ENCODE measurements around the gene SPINK5. TPM values are rescaled to one million over a fixed set of nuclear protein-coding genes. Genes with fewer than 3 reads are reported as not detected.

The SPINK5 gene
- total RNA-seq, 2 donors from 2014 or later: 0.54 TPM; not detected in 1

DNA sequence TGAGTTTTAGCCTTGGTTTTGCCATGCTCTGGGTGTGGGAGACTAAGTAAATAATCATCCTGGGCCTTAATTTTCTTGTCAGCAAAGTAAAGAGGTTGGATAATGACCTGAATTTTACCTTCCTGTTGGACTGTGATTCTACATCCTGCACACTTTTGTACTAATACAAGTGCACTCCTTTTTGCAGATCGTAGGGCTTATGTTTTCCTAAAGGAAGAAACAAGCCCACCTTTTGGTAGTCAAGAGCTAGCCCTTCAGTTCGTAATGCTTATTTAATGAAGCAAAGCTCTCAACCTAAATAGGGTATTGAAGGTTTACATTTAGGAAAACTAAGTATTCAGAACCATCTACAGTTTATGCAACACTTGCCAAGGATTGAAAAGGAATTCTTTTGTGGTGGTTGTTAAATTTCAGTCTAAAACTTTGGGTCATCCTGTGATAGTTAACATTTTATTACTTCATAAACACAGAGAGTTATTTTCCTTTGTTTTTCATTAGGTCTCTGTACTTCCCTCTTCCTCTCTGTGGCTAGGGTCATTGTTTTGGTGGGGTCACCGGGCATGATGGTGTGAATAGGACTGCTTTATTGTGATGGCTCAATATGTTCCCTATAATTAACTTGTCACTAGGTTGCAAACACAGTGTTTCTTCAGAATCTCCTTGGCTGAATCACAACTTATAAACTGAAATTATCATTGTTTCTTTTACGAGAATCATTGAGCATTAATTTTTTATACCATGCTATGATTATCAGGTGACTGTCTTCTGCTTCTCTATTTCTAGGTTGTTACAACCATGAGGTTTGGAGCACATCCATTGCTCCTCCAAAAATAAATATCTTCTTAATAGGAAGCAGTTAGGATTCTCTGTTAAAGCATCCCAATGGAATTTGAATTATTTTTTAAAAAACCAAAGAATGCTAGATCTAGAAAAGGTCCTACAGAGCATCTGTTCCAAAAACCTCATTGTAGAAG lies 28.5 kb downstream of the SPINK5 start:
- Histone ChIP-seq H3K4me1 (ENCODE audit: control insufficient read depth in 1 of 2, low read depth in 2 of 2) (no peaks in the 10 kb centered on the region), H3K4me3 (no peak overlapping the region), H3K9me3 (no peaks in the 10 kb centered on the region), H3K36me3 (no peaks in the 10 kb centered on the region), H3K27ac (no peak overlapping the region), H3K27me3 (replicated peaks; ENCODE audit: insufficient read depth) (no peaks in the 10 kb centered on the region)
- ATAC-seq (ENCODE audit: insufficient number of reproducible peaks, low FRiP score, low read depth) (no peak), DNase-seq (ENCODE audit: low spot score) (no peak)
- TF ChIP-seq, protein P1, sequence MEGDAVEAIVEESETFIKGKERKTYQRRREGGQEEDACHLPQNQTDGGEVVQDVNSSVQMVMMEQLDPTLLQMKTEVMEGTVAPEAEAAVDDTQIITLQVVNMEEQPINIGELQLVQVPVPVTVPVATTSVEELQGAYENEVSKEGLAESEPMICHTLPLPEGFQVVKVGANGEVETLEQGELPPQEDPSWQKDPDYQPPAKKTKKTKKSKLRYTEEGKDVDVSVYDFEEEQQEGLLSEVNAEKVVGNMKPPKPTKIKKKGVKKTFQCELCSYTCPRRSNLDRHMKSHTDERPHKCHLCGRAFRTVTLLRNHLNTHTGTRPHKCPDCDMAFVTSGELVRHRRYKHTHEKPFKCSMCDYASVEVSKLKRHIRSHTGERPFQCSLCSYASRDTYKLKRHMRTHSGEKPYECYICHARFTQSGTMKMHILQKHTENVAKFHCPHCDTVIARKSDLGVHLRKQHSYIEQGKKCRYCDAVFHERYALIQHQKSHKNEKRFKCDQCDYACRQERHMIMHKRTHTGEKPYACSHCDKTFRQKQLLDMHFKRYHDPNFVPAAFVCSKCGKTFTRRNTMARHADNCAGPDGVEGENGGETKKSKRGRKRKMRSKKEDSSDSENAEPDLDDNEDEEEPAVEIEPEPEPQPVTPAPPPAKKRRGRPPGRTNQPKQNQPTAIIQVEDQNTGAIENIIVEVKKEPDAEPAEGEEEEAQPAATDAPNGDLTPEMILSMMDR (IDR thresholded peaks at IDR 0.05): no peak

DNA sequence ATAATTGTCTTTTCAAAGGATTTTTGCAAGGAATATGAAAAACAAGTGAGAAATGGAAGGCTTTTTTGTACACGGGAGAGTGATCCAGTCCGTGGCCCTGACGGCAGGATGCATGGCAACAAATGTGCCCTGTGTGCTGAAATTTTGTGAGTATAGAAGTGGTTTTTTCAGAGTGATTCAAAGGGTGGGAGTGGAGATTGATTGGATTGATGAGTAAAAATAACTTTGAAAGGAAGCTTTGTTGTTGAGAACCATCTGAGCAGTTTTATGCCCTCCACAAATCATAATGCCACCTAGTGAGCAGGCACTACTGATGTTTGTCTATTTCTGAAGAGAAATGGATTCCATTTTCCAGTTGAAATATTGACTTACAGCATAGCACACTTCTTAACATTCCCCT lies 30.6 kb downstream of the SPINK5 start:
- Histone ChIP-seq H3K4me3 (no peak overlapping the region), H3K27ac (no peak overlapping the region), H3K36me3 (no peaks in the 10 kb centered on the region), H3K4me1 (ENCODE audit: control insufficient read depth in 1 of 2, low read depth in 2 of 2) (no peaks in the 10 kb centered on the region), H3K27me3 (replicated peaks; ENCODE audit: insufficient read depth) (no peaks in the 10 kb centered on the region), H3K9me3 (no peaks in the 10 kb centered on the region)
- DNase-seq (ENCODE audit: low spot score) (no peak), ATAC-seq (ENCODE audit: insufficient number of reproducible peaks, low FRiP score, low read depth) (no peak)
- TF ChIP-seq, protein P1 (IDR thresholded peaks at IDR 0.05): no peak

DNA sequence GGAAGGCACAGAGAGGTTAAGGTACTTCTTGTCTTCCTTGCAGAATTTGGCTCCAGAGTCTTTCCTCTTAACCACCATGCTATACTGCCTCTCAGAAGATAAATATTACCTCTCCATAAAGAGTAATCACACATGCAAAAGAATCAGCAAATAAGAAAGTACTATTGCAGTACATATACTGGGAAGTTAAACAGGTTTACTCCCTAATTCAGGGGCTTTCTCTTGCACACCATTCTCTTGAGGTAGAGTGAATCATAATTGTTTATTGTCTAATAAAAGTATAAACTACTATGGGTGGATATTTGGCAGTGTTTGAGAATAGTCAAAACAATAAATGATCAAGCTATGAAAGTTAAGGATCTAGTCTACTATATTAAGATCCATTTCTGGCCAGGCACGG lies 40.4 kb downstream of the SPINK5 start:
- DNase-seq (ENCODE audit: low spot score) (no peak), ATAC-seq (ENCODE audit: insufficient number of reproducible peaks, low FRiP score, low read depth) (no peak)
- no peaks in the 10 kb centered on the region for H3K4me1 ChIP-seq (ENCODE audit: control insufficient read depth in 1 of 2, low read depth in 2 of 2)
- TF ChIP-seq, protein P1 (IDR thresholded peaks at IDR 0.05): no peak
- no peaks in the 10 kb centered on the region for H3K9me3 ChIP-seq
- no peaks in the 10 kb centered on the region for H3K27me3 ChIP-seq (replicated peaks; ENCODE audit: insufficient read depth)
- no peak overlapping the region for H3K4me3 ChIP-seq
- H3K27ac ChIP-seq: no peak overlapping the region
- no peaks in the 10 kb centered on the region for H3K36me3 ChIP-seq

DNA sequence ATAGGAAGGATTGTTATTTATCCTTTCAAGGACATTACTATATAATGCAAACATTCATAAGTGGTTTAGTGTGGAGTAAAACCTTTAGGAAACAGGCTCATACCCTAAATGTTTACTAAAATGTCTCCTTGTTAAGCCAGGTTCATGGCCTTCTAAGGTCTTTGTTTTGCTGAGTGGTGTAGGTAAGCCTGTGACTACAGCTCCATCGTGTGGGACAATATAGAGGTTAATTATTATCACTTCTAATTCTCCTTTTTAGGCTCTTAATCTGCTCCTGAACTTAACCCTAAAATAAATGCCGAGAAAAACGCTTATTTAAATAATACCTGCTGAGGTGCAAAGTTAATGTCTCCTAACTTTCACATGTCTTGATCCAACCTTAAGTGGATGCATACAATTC lies 43.8 kb downstream of the SPINK5 start:
- H3K4me1 ChIP-seq (ENCODE audit: control insufficient read depth in 1 of 2, low read depth in 2 of 2): no peaks in the 10 kb centered on the region
- H3K36me3 ChIP-seq: no peaks in the 10 kb centered on the region
- TF ChIP-seq, protein P1 (IDR thresholded peaks at IDR 0.05): no peak
- H3K27me3 ChIP-seq (replicated peaks; ENCODE audit: insufficient read depth): no peaks in the 10 kb centered on the region
- DNase-seq (ENCODE audit: low spot score) (no peak), ATAC-seq (ENCODE audit: insufficient number of reproducible peaks, low FRiP score, low read depth) (no peak)
- no peak overlapping the region for H3K27ac ChIP-seq
- no peak overlapping the region for H3K4me3 ChIP-seq
- no peaks in the 10 kb centered on the region for H3K9me3 ChIP-seq

DNA sequence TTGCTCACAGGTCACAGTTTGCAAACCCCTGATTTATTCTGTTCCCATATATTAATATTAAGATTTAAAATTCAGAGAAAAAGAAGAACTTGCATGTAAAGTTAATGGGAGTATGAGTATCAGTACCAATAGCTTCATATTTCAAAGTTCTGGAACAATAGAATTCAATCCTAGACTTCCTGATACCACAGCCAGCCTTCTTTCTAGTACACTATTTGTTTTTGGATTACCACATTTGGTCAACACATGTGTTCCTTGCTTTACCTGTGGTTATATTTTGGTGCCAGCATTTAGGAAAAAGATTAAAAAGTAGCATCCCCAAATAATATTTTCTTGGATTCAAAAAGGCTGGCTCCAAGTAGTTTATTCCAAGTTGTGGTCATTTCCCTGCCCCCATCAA lies 49.5 kb downstream of the SPINK5 start:
- Histone ChIP-seq H3K9me3 (no peaks in the 10 kb centered on the region), H3K4me1 (ENCODE audit: control insufficient read depth in 1 of 2, low read depth in 2 of 2) (no peaks in the 10 kb centered on the region), H3K36me3 (no peaks in the 10 kb centered on the region), H3K27me3 (replicated peaks; ENCODE audit: insufficient read depth) (no peaks in the 10 kb centered on the region), H3K27ac (no peak overlapping the region), H3K4me3 (no peak overlapping the region)
- ATAC-seq (ENCODE audit: insufficient number of reproducible peaks, low FRiP score, low read depth) (no peak), DNase-seq (ENCODE audit: low spot score) (no peak)
- TF ChIP-seq, protein P1 (IDR thresholded peaks at IDR 0.05): no peak

Data from thoracic aorta (tissue), 2 donors.